ENCODE data around the gene AIDA.
A peak's percentile ranks its signal among the peaks of the same experiment; 100 is the strongest.

AIDA gene

GRCh38 chr1:222623458-222623857 lies 88.8 kb downstream of the AIDA start:
- DNase-seq (ENCODE audit: low spot score) = no peak
- no peak for TF ChIP-seq CTCF (IDR thresholded peaks at IDR 0.05; ENCODE audit: extremely low read depth, insufficient read depth, missing control alignments)
- in situ Hi-C loops (cut with MboI; ENCODE audit: low pct_unique_long_range_greater_than_20kb, low sequenced_read_pairs, unreplicated experiment) = no loop called here

- in situ Hi-C loops (cut with MboI; ENCODE audit: low pct_unique_long_range_greater_than_20kb, low sequenced_read_pairs, unreplicated experiment) = no loop called here
- no peak for TF ChIP-seq CTCF (IDR thresholded peaks at IDR 0.05; ENCODE audit: extremely low read depth, insufficient read depth, missing control alignments)
- no peak for DNase-seq (ENCODE audit: low spot score)
Measured at GRCh38 chr1:222622765-222623164, 89.5 kb downstream of the AIDA start.

- no peak for DNase-seq (ENCODE audit: low spot score)
- TF ChIP-seq CTCF (IDR thresholded peaks at IDR 0.05; ENCODE audit: extremely low read depth, insufficient read depth, missing control alignments) = no peak
- in situ Hi-C loops (cut with MboI; ENCODE audit: low pct_unique_long_range_greater_than_20kb, low sequenced_read_pairs, unreplicated experiment) = no loop called here
Measured at GRCh38 chr1:222620566-222620965, 91.7 kb downstream of the AIDA start.

GRCh38 chr1:222618880-222619596 lies 93.3 kb downstream of the AIDA start:
- TF ChIP-seq CTCF (IDR thresholded peaks at IDR 0.05; ENCODE audit: extremely low read depth, insufficient read depth, missing control alignments) = no peak
- peak; percentile 39 for DNase-seq (ENCODE audit: low spot score)
- in situ Hi-C loops (cut with MboI; ENCODE audit: low pct_unique_long_range_greater_than_20kb, low sequenced_read_pairs, unreplicated experiment) = no loop called here
